SK-N-SH treated with all-trans-retinoic acid at 6 μM for 48 hours (cell line): ENCODE measurements around the gene SPECC1.
"Not testable (repeated sequence)": the region's sequence is repeated elsewhere in the genome, so short reads cannot be mapped to it uniquely, and the experiment has no call there.

Experiments
- ATAC-seq: fragments of 200-7000 bp; cut with Tn5 transposase; 3 replicates; pipeline ENCODE4 v1.9.1; 2020; ENCODE audit warnings: mild to moderate bottlenecking, moderate library complexity
- CSDC2 ChIP-seq: fragments of 250-450 bp; sonication (Bioruptor Pico); IDR thresholded peaks from 2 replicates; pipeline ENCODE4 v1.5.0; 2020; ENCODE audit warnings: mild to moderate bottlenecking, moderate library complexity
- ESRRG ChIP-seq: fragments of 250-450 bp; sonication (Bioruptor Pico); IDR thresholded peaks from 2 replicates; pipeline ENCODE4 v1.6.1; 2021; ENCODE audit warnings: mild to moderate bottlenecking
- GLIS3 ChIP-seq: fragments of 250-450 bp; sonication (Bioruptor Pico); IDR thresholded peaks from 2 replicates; pipeline ENCODE4 v1.5.0; 2020; ENCODE audit warnings: mild to moderate bottlenecking, moderate library complexity
- ISL1 ChIP-seq: fragments of 250-450 bp; sonication (Bioruptor Pico); IDR thresholded peaks from 2 replicates; pipeline ENCODE4 v2.1.2; 2022; ENCODE audit warnings: mild to moderate bottlenecking, moderate library complexity
- OSR1 ChIP-seq: fragments of 250-450 bp; sonication (Bioruptor Pico); IDR thresholded peaks from 2 replicates; pipeline ENCODE4 v1.8.0; 2022; ENCODE audit warnings: moderate library complexity, mild to moderate bottlenecking, inconsistent platforms
- PPARA ChIP-seq: fragments of 250-450 bp; sonication (Bioruptor Pico); IDR thresholded peaks from 2 replicates; pipeline ENCODE4 v1.5.0; 2020; ENCODE audit warnings: mild to moderate bottlenecking, borderline replicate concordance
- RARB ChIP-seq: fragments of 250-450 bp; sonication (Bioruptor Pico); IDR thresholded peaks from 2 replicates; pipeline ENCODE4 v1.8.0; 2021; ENCODE audit warnings: mild to moderate bottlenecking, moderate library complexity
- TOX ChIP-seq: fragments of 250-450 bp; sonication (Bioruptor Pico); IDR thresholded peaks from 2 replicates; pipeline ENCODE4 v1.8.0; 2021; ENCODE audit warnings: mild to moderate bottlenecking, moderate library complexity, borderline replicate concordance
- ZC3H10 ChIP-seq: fragments of 250-450 bp; sonication (Bioruptor Pico); IDR thresholded peaks from 2 replicates; pipeline ENCODE4 v1.5.1; 2021; ENCODE audit warnings: mild to moderate bottlenecking, moderate library complexity
- ZFP3 ChIP-seq: fragments of 250-450 bp; sonication (Bioruptor Pico); IDR thresholded peaks from 2 replicates; pipeline ENCODE4 v1.5.0; 2020; ENCODE audit warnings: mild to moderate bottlenecking, moderate library complexity
- ZFP30 ChIP-seq: fragments of 450-650 bp; formaldehyde crosslinking; IDR thresholded peaks from 2 replicates; pipeline ENCODE4 v1.5.0; 2022; ENCODE audit warnings: mild to moderate bottlenecking, moderate library complexity
- ZNF565 ChIP-seq: fragments of 450-650 bp; formaldehyde crosslinking; conservative IDR thresholded peaks from 2 replicates; pipeline ENCODE4 v1.5.0; 2020; ENCODE audit warnings: low read depth, mild to moderate bottlenecking, moderate library complexity
- ZNF70 ChIP-seq: fragments of 450-650 bp; formaldehyde crosslinking; IDR thresholded peaks from 2 replicates; pipeline ENCODE4 v1.5.0; 2020; ENCODE audit warnings: mild to moderate bottlenecking, moderate library complexity
- TF ChIP-seq, protein P1 (sequence below): fragments of 250-450 bp; sonication (Bioruptor Pico); IDR thresholded peaks from 2 replicates; pipeline ENCODE4 v1.5.1; 2020; ENCODE audit warnings: low read depth, mild to moderate bottlenecking, moderate library complexity
- TF ChIP-seq, protein P2 (sequence below): fragments of 250-450 bp; sonication (Bioruptor Pico); IDR thresholded peaks from 2 replicates; pipeline ENCODE4 v1.5.0; 2020; ENCODE audit warnings: mild to moderate bottlenecking, moderate library complexity
- TF ChIP-seq, protein P3 (sequence below): fragments of 250-450 bp; sonication (Bioruptor Pico); IDR thresholded peaks from 2 replicates; pipeline ENCODE4 v1.5.1; 2021; ENCODE audit warnings: mild to moderate bottlenecking, moderate library complexity
- TF ChIP-seq, protein P4 (sequence below): fragments of 250-450 bp; sonication (Bioruptor Pico); IDR thresholded peaks from 2 replicates; pipeline ENCODE4 v1.8.0; 2020; ENCODE audit warnings: mild to moderate bottlenecking, moderate library complexity, borderline replicate concordance
- TF ChIP-seq, protein P5 (sequence below): fragments of 250-450 bp; sonication (Bioruptor Pico); IDR thresholded peaks from 2 replicates; pipeline ENCODE4 v1.8.0; 2021; ENCODE audit warnings: low read depth, mild to moderate bottlenecking, moderate library complexity, borderline replicate concordance

SPECC1 gene

DNA sequence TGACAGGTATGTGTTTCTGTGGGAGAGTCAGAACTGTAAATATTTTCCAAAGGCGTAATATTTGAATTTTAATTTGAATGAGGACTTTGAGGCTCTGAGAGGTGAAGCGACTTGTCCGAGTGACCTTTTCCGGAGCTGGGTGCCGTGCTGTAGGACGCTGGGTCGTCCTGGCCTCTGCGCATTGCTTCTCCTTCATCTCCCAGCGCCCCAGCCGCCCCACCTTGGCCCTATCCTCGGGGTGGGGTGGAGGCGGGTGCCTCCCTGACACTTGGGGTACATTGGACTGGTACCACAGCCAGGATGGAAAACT is 147.8 kb downstream of the SPECC1 start (continued):
- TF ChIP-seq, protein P1, sequence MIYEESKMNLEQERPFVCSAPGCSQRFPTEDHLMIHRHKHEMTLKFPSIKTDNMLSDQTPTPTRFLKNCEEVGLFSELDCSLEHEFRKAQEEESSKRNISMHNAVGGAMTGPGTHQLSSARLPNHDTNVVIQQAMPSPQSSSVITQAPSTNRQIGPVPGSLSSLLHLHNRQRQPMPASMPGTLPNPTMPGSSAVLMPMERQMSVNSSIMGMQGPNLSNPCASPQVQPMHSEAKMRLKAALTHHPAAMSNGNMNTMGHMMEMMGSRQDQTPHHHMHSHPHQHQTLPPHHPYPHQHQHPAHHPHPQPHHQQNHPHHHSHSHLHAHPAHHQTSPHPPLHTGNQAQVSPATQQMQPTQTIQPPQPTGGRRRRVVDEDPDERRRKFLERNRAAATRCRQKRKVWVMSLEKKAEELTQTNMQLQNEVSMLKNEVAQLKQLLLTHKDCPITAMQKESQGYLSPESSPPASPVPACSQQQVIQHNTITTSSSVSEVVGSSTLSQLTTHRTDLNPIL (CRISPR knock-in tag): no peak
- no peak for TF ChIP-seq ESRRG (CRISPR knock-in tag)

DNA sequence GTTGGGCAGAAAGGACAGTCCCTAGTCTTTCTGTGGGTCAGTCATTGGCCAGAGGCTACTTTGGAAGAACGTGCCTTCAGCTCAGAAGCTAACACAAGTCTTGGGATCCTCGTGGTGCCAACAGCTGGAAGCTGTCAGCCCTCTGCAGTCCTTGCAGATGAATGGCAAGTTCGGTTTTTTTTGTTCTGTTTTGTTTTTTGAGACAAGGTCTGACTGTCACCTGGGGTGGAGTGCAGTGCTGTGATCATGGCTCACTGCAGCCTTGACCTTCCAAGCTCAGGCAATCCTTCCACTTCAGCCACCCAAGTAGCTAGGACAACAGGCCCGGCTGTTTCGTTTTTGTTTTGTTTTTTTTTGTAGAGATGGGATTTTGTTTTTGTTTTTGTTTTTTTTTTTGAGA is 149.4 kb downstream of the SPECC1 start:
- TF ChIP-seq, protein P2, sequence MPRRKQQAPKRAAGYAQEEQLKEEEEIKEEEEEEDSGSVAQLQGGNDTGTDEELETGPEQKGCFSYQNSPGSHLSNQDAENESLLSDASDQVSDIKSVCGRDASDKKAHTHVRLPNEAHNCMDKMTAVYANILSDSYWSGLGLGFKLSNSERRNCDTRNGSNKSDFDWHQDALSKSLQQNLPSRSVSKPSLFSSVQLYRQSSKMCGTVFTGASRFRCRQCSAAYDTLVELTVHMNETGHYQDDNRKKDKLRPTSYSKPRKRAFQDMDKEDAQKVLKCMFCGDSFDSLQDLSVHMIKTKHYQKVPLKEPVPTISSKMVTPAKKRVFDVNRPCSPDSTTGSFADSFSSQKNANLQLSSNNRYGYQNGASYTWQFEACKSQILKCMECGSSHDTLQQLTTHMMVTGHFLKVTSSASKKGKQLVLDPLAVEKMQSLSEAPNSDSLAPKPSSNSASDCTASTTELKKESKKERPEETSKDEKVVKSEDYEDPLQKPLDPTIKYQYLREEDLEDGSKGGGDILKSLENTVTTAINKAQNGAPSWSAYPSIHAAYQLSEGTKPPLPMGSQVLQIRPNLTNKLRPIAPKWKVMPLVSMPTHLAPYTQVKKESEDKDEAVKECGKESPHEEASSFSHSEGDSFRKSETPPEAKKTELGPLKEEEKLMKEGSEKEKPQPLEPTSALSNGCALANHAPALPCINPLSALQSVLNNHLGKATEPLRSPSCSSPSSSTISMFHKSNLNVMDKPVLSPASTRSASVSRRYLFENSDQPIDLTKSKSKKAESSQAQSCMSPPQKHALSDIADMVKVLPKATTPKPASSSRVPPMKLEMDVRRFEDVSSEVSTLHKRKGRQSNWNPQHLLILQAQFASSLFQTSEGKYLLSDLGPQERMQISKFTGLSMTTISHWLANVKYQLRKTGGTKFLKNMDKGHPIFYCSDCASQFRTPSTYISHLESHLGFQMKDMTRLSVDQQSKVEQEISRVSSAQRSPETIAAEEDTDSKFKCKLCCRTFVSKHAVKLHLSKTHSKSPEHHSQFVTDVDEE (CRISPR knock-in tag): no peak
- TF ChIP-seq, protein P3, sequence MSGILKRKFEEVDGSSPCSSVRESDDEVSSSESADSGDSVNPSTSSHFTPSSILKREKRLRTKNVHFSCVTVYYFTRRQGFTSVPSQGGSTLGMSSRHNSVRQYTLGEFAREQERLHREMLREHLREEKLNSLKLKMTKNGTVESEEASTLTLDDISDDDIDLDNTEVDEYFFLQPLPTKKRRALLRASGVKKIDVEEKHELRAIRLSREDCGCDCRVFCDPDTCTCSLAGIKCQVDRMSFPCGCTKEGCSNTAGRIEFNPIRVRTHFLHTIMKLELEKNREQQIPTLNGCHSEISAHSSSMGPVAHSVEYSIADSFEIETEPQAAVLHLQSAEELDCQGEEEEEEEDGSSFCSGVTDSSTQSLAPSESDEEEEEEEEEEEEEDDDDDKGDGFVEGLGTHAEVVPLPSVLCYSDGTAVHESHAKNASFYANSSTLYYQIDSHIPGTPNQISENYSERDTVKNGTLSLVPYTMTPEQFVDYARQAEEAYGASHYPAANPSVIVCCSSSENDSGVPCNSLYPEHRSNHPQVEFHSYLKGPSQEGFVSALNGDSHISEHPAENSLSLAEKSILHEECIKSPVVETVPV (CRISPR knock-in tag): no peak
- TF ChIP-seq, all 23 proteins: peak for 0
- ATAC-seq: no peak

DNA sequence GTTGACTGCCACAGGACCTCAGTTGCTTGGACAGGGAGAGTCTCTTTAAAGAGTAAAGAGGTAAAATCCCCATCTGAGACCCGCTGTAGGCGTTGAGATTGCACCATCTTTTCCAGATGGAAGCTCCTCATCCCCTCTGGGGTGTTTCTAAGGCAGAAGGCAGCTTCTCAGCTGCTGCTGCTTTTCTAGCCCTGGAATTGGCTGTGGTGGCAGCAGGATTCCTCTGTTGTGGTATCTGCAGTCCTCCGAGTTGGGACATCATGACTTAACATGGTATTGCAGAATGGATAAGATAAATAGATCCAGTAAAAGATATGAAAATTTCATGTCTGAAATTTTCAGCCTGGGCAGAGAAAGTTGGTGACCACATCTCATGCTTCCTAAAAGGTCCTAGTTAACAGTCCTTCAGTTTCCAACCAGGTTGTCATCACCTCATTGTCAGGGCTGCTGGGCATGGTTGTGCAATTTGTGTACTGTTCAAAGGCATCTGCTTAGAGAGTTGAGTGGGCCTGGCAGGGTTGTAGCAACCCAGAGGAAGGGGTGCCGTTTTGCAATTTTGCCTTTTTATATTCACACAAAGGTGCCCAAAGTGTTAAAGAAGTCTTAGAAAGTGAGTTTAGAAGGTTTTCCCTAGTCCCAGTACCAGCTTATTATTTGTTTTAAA is 150.4 kb downstream of the SPECC1 start:
- ATAC-seq: no peak
- TF ChIP-seq ZNF70 (CRISPR knock-in tag): no peak
- no peak for TF ChIP-seq ZFP30 (CRISPR knock-in tag)
- no peak for TF ChIP-seq ZC3H10 (CRISPR knock-in tag)
- no peak for TF ChIP-seq OSR1 (CRISPR knock-in tag)
- TF ChIP-seq, protein P1 (CRISPR knock-in tag): no peak
- no peak for TF ChIP-seq ESRRG (CRISPR knock-in tag)
- no peak for TF ChIP-seq ISL1
- TF ChIP-seq PPARA (CRISPR knock-in tag): no peak
- TF ChIP-seq TOX (CRISPR knock-in tag): no peak
- TF ChIP-seq, protein P4, sequence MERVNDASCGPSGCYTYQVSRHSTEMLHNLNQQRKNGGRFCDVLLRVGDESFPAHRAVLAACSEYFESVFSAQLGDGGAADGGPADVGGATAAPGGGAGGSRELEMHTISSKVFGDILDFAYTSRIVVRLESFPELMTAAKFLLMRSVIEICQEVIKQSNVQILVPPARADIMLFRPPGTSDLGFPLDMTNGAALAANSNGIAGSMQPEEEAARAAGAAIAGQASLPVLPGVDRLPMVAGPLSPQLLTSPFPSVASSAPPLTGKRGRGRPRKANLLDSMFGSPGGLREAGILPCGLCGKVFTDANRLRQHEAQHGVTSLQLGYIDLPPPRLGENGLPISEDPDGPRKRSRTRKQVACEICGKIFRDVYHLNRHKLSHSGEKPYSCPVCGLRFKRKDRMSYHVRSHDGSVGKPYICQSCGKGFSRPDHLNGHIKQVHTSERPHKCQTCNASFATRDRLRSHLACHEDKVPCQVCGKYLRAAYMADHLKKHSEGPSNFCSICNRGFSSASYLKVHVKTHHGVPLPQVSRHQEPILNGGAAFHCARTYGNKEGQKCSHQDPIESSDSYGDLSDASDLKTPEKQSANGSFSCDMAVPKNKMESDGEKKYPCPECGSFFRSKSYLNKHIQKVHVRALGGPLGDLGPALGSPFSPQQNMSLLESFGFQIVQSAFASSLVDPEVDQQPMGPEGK: no peak
- TF ChIP-seq ZNF565 (CRISPR knock-in tag): no peak
- no peak for TF ChIP-seq GLIS3
- TF ChIP-seq, protein P3 (CRISPR knock-in tag): no peak
- TF ChIP-seq ZFP3 (CRISPR knock-in tag): no peak
- TF ChIP-seq, protein P2 (CRISPR knock-in tag): no peak
- no peak for TF ChIP-seq CSDC2
- TF ChIP-seq, protein P5, sequence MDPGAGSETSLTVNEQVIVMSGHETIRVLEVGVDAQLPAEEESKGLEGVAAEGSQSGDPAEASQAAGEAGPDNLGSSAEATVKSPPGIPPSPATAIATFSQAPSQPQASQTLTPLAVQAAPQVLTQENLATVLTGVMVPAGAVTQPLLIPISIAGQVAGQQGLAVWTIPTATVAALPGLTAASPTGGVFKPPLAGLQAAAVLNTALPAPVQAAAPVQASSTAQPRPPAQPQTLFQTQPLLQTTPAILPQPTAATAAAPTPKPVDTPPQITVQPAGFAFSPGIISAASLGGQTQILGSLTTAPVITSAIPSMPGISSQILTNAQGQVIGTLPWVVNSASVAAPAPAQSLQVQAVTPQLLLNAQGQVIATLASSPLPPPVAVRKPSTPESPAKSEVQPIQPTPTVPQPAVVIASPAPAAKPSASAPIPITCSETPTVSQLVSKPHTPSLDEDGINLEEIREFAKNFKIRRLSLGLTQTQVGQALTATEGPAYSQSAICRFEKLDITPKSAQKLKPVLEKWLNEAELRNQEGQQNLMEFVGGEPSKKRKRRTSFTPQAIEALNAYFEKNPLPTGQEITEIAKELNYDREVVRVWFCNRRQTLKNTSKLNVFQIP (CRISPR knock-in tag): no peak
- TF ChIP-seq RARB (CRISPR knock-in tag): no peak
- TF ChIP-seq, all 23 proteins: peak for 0

DNA sequence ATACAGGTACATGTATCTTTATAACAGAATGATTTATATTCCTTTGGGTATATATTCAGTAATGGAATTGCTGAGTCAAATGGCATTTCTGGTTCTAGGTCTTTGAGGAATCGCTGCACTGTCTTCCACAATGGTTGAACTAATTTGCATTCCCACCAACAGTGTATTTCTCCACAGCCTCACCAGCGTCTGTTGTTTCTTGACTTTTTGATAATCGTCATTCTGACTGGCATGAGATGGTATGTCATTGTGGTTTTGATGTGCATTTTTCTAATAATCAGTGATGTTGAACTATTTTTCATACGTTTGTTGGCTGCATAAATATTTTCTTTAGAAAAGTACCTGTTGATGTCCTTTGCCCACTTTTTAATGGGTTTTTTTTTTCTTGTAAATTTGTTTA is 156.4 kb downstream of the SPECC1 start:
- ATAC-seq: not testable (repeated sequence)
